ENCODE results near the gene TENT5C. TPM values are rescaled to one million over a fixed set of nuclear protein-coding genes. Genes with fewer than 3 reads are reported as not detected.

TENT5C gene
- total and polyA plus RNA-seq, 7 donors: 1.5 to 31.4 (median 9.7) TPM

- 75 to 87% (median 83%) methylated on average over 6 of the region's 6 CpGs for WGBS, 3 donors
- Histone ChIP-seq H3K4me1 (peaks cover 60% of the 10 kb centered on the region), H3K27me3 (ENCODE audit: insufficient read depth in 3 of 3, low read length in 2 of 3) (no peaks in the 10 kb centered on the region), H3K4me3 (no peak overlapping the region), H3K9me3 (no peaks in the 10 kb centered on the region), H3K27ac (peak overlapping the region; percentile 23), H3K36me3 (ENCODE audit: insufficient read depth in 1 of 2, low read depth in 1 of 2) (no peaks in the 10 kb centered on the region)
- no peak for DNase-seq
- intact Hi-C loops (cut with DNase I): no loop called here
- ATAC-seq: no peak
- no peak for TF ChIP-seq CTCF (IDR thresholded peaks at IDR 0.05)
These were observed 48.8 kb downstream of the TENT5C start for GRCh38 chr1:117654493-117655219.

GRCh38 chr1:117655220-117655577, 49.4 kb downstream of the TENT5C start:
- no peak for TF ChIP-seq CTCF (IDR thresholded peaks at IDR 0.05)
- intact Hi-C loops (cut with DNase I): no loop called here
- no peaks in the 10 kb centered on the region for H3K36me3 ChIP-seq (ENCODE audit: insufficient read depth in 1 of 2, low read depth in 1 of 2)
- ATAC-seq (peak in 2 of 4 donors; percentile 22 to 50), DNase-seq (no peak)
- H3K27me3 ChIP-seq (ENCODE audit: insufficient read depth in 3 of 3, low read length in 2 of 3): no peaks in the 10 kb centered on the region
- WGBS, 3 donors: 79 to 89% (median 82%) methylated on average over 12 of the region's 12 CpGs
- H3K4me3 ChIP-seq: no peak overlapping the region
- H3K27ac ChIP-seq: no peak overlapping the region
- H3K4me1 ChIP-seq: peaks cover 60% of the 10 kb centered on the region
- H3K9me3 ChIP-seq: no peaks in the 10 kb centered on the region

GRCh38 chr1:117656202-117656641, 50.4 kb downstream of the TENT5C start:
- peak overlapping the region; percentile 72 for H3K27ac ChIP-seq

GRCh38 chr1:117657031-117657430, 51.2 kb downstream of the TENT5C start:
- 13 to 22% (median 20%) methylated on average over 3 of the region's 3 CpGs for WGBS, 3 donors
- H3K9me3 ChIP-seq: no peaks in the 10 kb centered on the region
- peaks cover 60% of the 10 kb centered on the region for H3K4me1 ChIP-seq
- no peaks in the 10 kb centered on the region for H3K36me3 ChIP-seq (ENCODE audit: insufficient read depth in 1 of 2, low read depth in 1 of 2)
- no peaks in the 10 kb centered on the region for H3K27me3 ChIP-seq (ENCODE audit: insufficient read depth in 3 of 3, low read length in 2 of 3)
- peak; percentile 92 to 96 (median 94) for ATAC-seq
- intact Hi-C loops (cut with DNase I): no loop called here
- peak in 1 of 2 donors; percentile 69 for DNase-seq
- H3K27ac ChIP-seq: peak overlapping the region; percentile 72
- TF ChIP-seq CTCF (IDR thresholded peaks at IDR 0.05): no peak
- H3K4me3 ChIP-seq: no peak overlapping the region

More at GRCh38 chr1:117656202-117656641, 50.4 kb downstream of the TENT5C start:
- ATAC-seq (no peak), DNase-seq (no peak)
- 83 to 90% (median 86%) methylated on average over 10 of the region's 10 CpGs for WGBS, 3 donors
- H3K36me3 ChIP-seq (ENCODE audit: insufficient read depth in 1 of 2, low read depth in 1 of 2): no peaks in the 10 kb centered on the region
- intact Hi-C loops (cut with DNase I): no loop called here
- peaks cover 60% of the 10 kb centered on the region for H3K4me1 ChIP-seq
- no peak overlapping the region for H3K4me3 ChIP-seq
- no peak for TF ChIP-seq CTCF (IDR thresholded peaks at IDR 0.05)
- H3K9me3 ChIP-seq: no peaks in the 10 kb centered on the region
- no peaks in the 10 kb centered on the region for H3K27me3 ChIP-seq (ENCODE audit: insufficient read depth in 3 of 3, low read length in 2 of 3)
